HepG2 (cell line): ENCODE measurements around the gene CTNNBL1. TPM values are rescaled to one million over a fixed set of nuclear protein-coding genes. Genes with fewer than 3 reads are reported as not detected.

ENCODE experiments used
- ATAC-seq: fragments of 200-7000 bp; cut with Tn5 transposase; 3 replicates; pipeline ENCODE4 v1.9.1; 2020; ENCODE audit warnings: mild to moderate bottlenecking, moderate library complexity
- BruUV-seq: library from RNA; stranded (reverse); fragments of 400-500 nt; replicated peaks from 2 replicates; lab custom pipeline; 2021; lab: Mats Ljungman, UMichigan
- CTCF ChIA-PET: fragments of 300-600 bp; formaldehyde crosslinking; extraction: SDS; loops from one replicate; lab custom pipeline; 2021; ENCODE audit warnings: low total read pairs, inconsistent platforms, low intra/inter-chr PET ratio; lab: Yijun Ruan, JAX
- POLR2A ChIA-PET: fragments of 350-600 bp; sonication (Branson Sonifier 250); formaldehyde crosslinking; loops from one replicate; lab custom pipeline; 2020; ENCODE audit warnings: antibody characterized with exemption, inconsistent platforms; lab: Yijun Ruan, JAX
- DNase-seq: peaks from one replicate; pipeline ENCODE4 v3.0.0-alpha.2; 2015; ENCODE audit warnings: low spot score
- FAIRE-seq: peaks from 3 replicates; lab custom pipeline; 2011; peaks lifted over from hg19 to GRCh38; lab: Jason Lieb, UNC
- H2AFZ ChIP-seq: one replicate; pipeline ENCODE4 v1.6.1; 2011; ENCODE audit warnings: low read length, inconsistent platforms
- H3K27ac ChIP-seq: fragments of 300-600 bp; 3 replicates; pipeline ENCODE4 v1.8.0; 2011; ENCODE audit warnings: mixed run types, mild to moderate bottlenecking, mixed read lengths, low read length, inconsistent platforms; ENCODE audit not compliant: insufficient read depth; ENCODE audit errors: extremely low read length
- H3K27me3 ChIP-seq, 2 experiments: fragments of 200-600 bp in 1 of 2; 2 replicates in 1 of 2; 3 replicates in 1 of 2; pipeline versions ENCODE4 v1.6.0 to v1.8.0; 2011; ENCODE audit warnings: low read length in 2 of 2, mild to moderate bottlenecking in 2 of 2, moderate library complexity in 2 of 2, inconsistent platforms in 1 of 2; ENCODE audit not compliant: insufficient read depth in 2 of 2, control insufficient read depth in 1 of 2
- H3K36me3 ChIP-seq, 2 experiments: fragments of 200-600 bp in 1 of 2; replicated peaks in 1 of 2; 2 replicates in 1 of 2; 3 replicates in 1 of 2; pipeline versions ENCODE4 v1.5.1 to v1.8.0; 2011; ENCODE audit warnings: low read length in 2 of 2, inconsistent platforms in 1 of 2; ENCODE audit not compliant: insufficient read depth in 2 of 2, control insufficient read depth in 1 of 2
- H3K4me1 ChIP-seq: 2 replicates; pipeline ENCODE4 v1.5.1; 2012; ENCODE audit warnings: low read length, inconsistent platforms; ENCODE audit not compliant: insufficient read depth
- H3K4me2 ChIP-seq: 2 replicates; pipeline ENCODE4 v1.6.0; 2011; ENCODE audit warnings: low read depth, low read length, inconsistent platforms
- H3K4me3 ChIP-seq, 3 experiments: fragments of 200-600 bp in 1 of 3; sonication (generic), shearing (Covaris generic) in 1 of 3; replicated peaks in 1 of 3; 2 replicates each; pipeline ENCODE4 v1.5.1; 2011 to 2016; ENCODE audit warnings: low read length in 3 of 3, inconsistent platforms in 2 of 3, low read depth in 2 of 3, mild to moderate bottlenecking in 2 of 3, control low read depth in 1 of 3, mixed read lengths in 1 of 3; ENCODE audit not compliant: insufficient read depth in 1 of 3
- H3K79me2 ChIP-seq: one replicate; pipeline ENCODE4 v1.6.1; 2011; ENCODE audit warnings: low read length, inconsistent platforms; ENCODE audit not compliant: insufficient read depth
- H3K9ac ChIP-seq: 2 replicates; pipeline ENCODE4 v1.6.0; 2011; ENCODE audit warnings: mild to moderate bottlenecking, low read depth, low read length, inconsistent platforms; ENCODE audit not compliant: insufficient read depth
- H3K9me3 ChIP-seq: 2 replicates; pipeline ENCODE4 v1.5.1; 2012; ENCODE audit warnings: mild to moderate bottlenecking, low read length
- H4K20me1 ChIP-seq: 2 replicates; pipeline ENCODE4 v1.6.0; 2011; ENCODE audit warnings: inconsistent platforms, mild to moderate bottlenecking, low read length, moderate library complexity; ENCODE audit not compliant: insufficient read depth
- HNF1B ChIP-seq: sonication (generic); formaldehyde crosslinking; IDR thresholded peaks from 2 replicates; pipeline ENCODE4 v1.5.1; 2020; ENCODE audit warnings: mild to moderate bottlenecking, moderate library complexity, missing genetic modification reagents
- SP1 ChIP-seq, 2 experiments: fragments of 450-650 bp in 1 of 2; sonication (generic) in 1 of 2; formaldehyde crosslinking in 1 of 2; IDR thresholded peaks; 2 replicates each; pipeline versions ENCODE4 v1.4.0 to v1.6.1; 2016 to 2020; ENCODE audit warnings: missing genetic modification reagents in 1 of 2
- THAP8 ChIP-seq: sonication (generic); formaldehyde crosslinking; IDR thresholded peaks from 2 replicates; pipeline ENCODE4 v1.5.1; 2020; ENCODE audit warnings: missing genetic modification reagents, mild to moderate bottlenecking, borderline replicate concordance
- YY1 ChIP-seq: IDR thresholded peaks from 2 replicates; pipeline ENCODE4 v1.6.1; 2011; ENCODE audit warnings: low read length, low read depth, moderate library complexity, mild to moderate bottlenecking; ENCODE audit not compliant: insufficient read depth, insufficient replicate concordance
- ZNF580 ChIP-seq: IDR thresholded peaks from 2 replicates; pipeline ENCODE4 v1.6.1; 2016; ENCODE audit warnings: low read depth, borderline replicate concordance
- WGBS: methylation state at CpG from one replicate; pipeline ENCODE4 v1.1.6; 2017; ENCODE audit warnings: low lambda C conversion rate; 5-methylcytosine and 5-hydroxymethylcytosine counted together
- in situ Hi-C: cut with HindIII; loops from 2 replicates; pipeline ENCODE4 v1.10.0; 2017; ENCODE audit warnings: low pct_unique_long_range_greater_than_20kb; ENCODE audit not compliant: extremely low pct_ligation_motif_present
- intact Hi-C: fragments of 100-400 bp; cut with micrococcal nuclease; formaldehyde crosslinking; loops from one replicate; pipeline ENCODE4 v1.10.0; 2022; ENCODE audit not compliant: unreplicated experiment
- polyA plus RNA-seq, 8 experiments: library from polyadenylated mRNA; depleted of rRNA in 3 of 8; stranded (reverse) in 7 of 8; unstranded in 1 of 8; fragments of >200 nt; fragmentation: Illumina TruSeq in 4 of 8; extraction: Trizol in 4 of 8; gene quantifications; 2 replicates each; pipeline versions ENCODE4 v1.2.1 to v1.2.3, GENCODE V29; 2011 to 2016; ENCODE audit warnings: low read depth in 4 of 8, missing spikeins in 1 of 8, mixed read lengths in 1 of 8; ENCODE audit not compliant: insufficient read depth in 1 of 8
- total RNA-seq, 5 experiments: library from RNA; depleted of rRNA; stranded (reverse); fragments of >200 nt; fragmentation: Illumina TruSeq; extraction: Trizol; gene quantifications; 2 replicates each; pipeline ENCODE4 v1.2.3, GENCODE V29; 2016; ENCODE audit warnings: low read depth in 1 of 5

CTNNBL1 gene
- total and polyA plus RNA-seq, 2 of the 13 experiments (the other 11 are each of a cell fraction or from before 2014, with no cell fraction given), result 49.3 to 94.6 TPM

GRCh38 chr20:37845878-37846277, 152.0 kb downstream of the CTNNBL1 start:
- no peak for FAIRE-seq
- Histone ChIP-seq H3K4me2 (no peak overlapping the region), H3K4me1 (0 out of 2 replicates have a peak, but pooled peaks cover 5% of the 10 kb centered on the region), H3K9ac (no peak overlapping the region), H3K79me2 (no peaks in the 10 kb centered on the region), H3K36me3 (peaks cover 29 to 59% of the 10 kb centered on the region in 2 experiments), H3K4me3 (no peak overlapping the region), H3K9me3 (no peaks in the 10 kb centered on the region), H2AFZ (no peak overlapping the region), H3K27ac (no peak overlapping the region), H3K27me3 (no peaks in the 10 kb centered on the region), H4K20me1 (no peaks in the 10 kb centered on the region)
- CTCF ChIA-PET, result no interaction called here
- no peak for ATAC-seq
- no peak for DNase-seq
- WGBS, result 95% methylated on average over 5 of the region's 5 CpGs
- in situ Hi-C loops (no loop called here), intact Hi-C loops (no loop called here)
- POLR2A ChIA-PET, result no interaction called here
- no TSS peak for BruUV-seq
- TF ChIP-seq ZNF580 (CRISPR knock-in tag), result no peak
- no peak for TF ChIP-seq THAP8
- no peak for TF ChIP-seq YY1
- no peak for TF ChIP-seq SP1 (IDR thresholded peaks at IDR 0.05)
- no peak for TF ChIP-seq SP1 (CRISPR knock-in tag; IDR thresholded peaks at IDR 0.05)
- TF ChIP-seq HNF1B (CRISPR knock-in tag), result no peak
